Stimulated activated naive CD8-positive, alpha-beta T cell treated with anti-CD3 and anti-CD28 coated beads, Interleukin-15, Interleukin-2, amounts not matched to agents 100 U/mL and 50 U/mL, for 24 hours (primary cell): Measurements from ENCODE around the gene CREBZF.
"Not testable (repeated sequence)": the region's sequence is repeated elsewhere in the genome, so short reads cannot be mapped to it uniquely, and the experiment has no call there.

ENCODE experiments used
- ATAC-seq: fragments of 150-1000 bp; cut with Tn5 transposase; one replicate; pipeline ENCODE4 v1.10.0; 2021
- DNase-seq: peaks from one replicate; pipeline ENCODE4 v3.0.0; 2021

Gene CREBZF

GRCh38 chr11:85670949-85671663, 6.2 kb upstream of the CREBZF start:
- ATAC-seq, DNase-seq: not testable (repeated sequence)

GRCh38 chr11:85668157-85668556, 3.2 kb upstream of the CREBZF start:
- no peak for ATAC-seq
- no peak for DNase-seq

- DNase-seq (no peak), ATAC-seq (no peak)
These were observed 1.8 kb upstream of the CREBZF start for GRCh38 chr11:85666687-85667086.

- DNase-seq (no peak), ATAC-seq (no peak)
These were observed 804 bp upstream of the CREBZF start for GRCh38 chr11:85665733-85666132.

- ATAC-seq (peak; percentile 71), DNase-seq (peak; percentile 86)
These were observed 945 bp downstream of the CREBZF start for GRCh38 chr11:85663753-85664614.

- DNase-seq = no peak
These were observed 1.7 kb downstream of the CREBZF start for GRCh38 chr11:85663080-85663752.

GRCh38 chr11:85661972-85662664, 2.8 kb downstream of the CREBZF start:
- DNase-seq (no peak), ATAC-seq (no peak)

More at GRCh38 chr11:85663080-85663752, 1.7 kb downstream of the CREBZF start:
- ATAC-seq = no peak

GRCh38 chr11:85658180-85658579, 6.7 kb downstream of the CREBZF start:
- ATAC-seq = no peak
- DNase-seq = no peak

GRCh38 chr11:85656777-85657176, 8.2 kb downstream of the CREBZF start:
- ATAC-seq (no peak), DNase-seq (no peak)

- not testable (repeated sequence) for DNase-seq, ATAC-seq
These were observed 10.6 kb downstream of the CREBZF start for GRCh38 chr11:85654343-85654742.

- DNase-seq (no peak), ATAC-seq (no peak)
These were observed 12.0 kb downstream of the CREBZF start for GRCh38 chr11:85652786-85653447.

- ATAC-seq (no peak), DNase-seq (no peak)
These were observed 13.8 kb downstream of the CREBZF start for GRCh38 chr11:85651118-85651517.

- peak; percentile 94 for DNase-seq
- ATAC-seq = peak; percentile 99
These were observed 17.2 kb downstream of the CREBZF start, which contains the start of gene TMEM126A for GRCh38 chr11:85647604-85648299. TMEM126A (plus strand) TSS chr11:85647967; CDS start chr11:85650256, 2,289 bp downstream.

- ATAC-seq = no peak
- DNase-seq = no peak
These were observed 17.9 kb downstream of the CREBZF start for GRCh38 chr11:85647078-85647477.

GRCh38 chr11:85643191-85643614, 21.7 kb downstream of the CREBZF start:
- DNase-seq (no peak), ATAC-seq (no peak)

GRCh38 chr11:85634747-85635146, 30.2 kb downstream of the CREBZF start:
- ATAC-seq = no peak
- DNase-seq = no peak

- DNase-seq (peak; percentile 21), ATAC-seq (peak; percentile 2)
These were observed 36.1 kb downstream of the CREBZF start for GRCh38 chr11:85628771-85629341.

GRCh38 chr11:85627998-85628770, 36.7 kb downstream of the CREBZF start, which contains the start of gene TMEM126B:
TMEM126B (plus strand) TSS chr11:85628593; CDS start chr11:85628608, 15 bp downstream.
- ATAC-seq (peak; percentile 100), DNase-seq (peak; percentile 97)

GRCh38 chr11:85627332-85627997, 37.5 kb downstream of the CREBZF start, which contains the start of gene DLG2:
DLG2 (minus strand) TSS chr11:85627344.
- ATAC-seq (no peak), DNase-seq (no peak)
